HG03575 (cell line): ENCODE measurements around the gene WWOX.

ENCODE experiments used
- ATAC-seq: cut with Tn5 transposase; IDR thresholded peaks from one replicate; pipeline ENCODE4 v1.9.1; 2021; ENCODE audit not compliant: unreplicated experiment, insufficient number of reproducible peaks, low FRiP score; ENCODE audit errors: extremely low read depth

The WWOX gene

GRCh38 chr16:78996790-78997189, 897.3 kb downstream of the WWOX start:
- ATAC-seq, result no peak

- no peak for ATAC-seq
Observed at GRCh38 chr16:78998879-78999278, 899.4 kb downstream of the WWOX start.

- ATAC-seq, result no peak
Observed at GRCh38 chr16:79001156-79001967, 901.9 kb downstream of the WWOX start.

GRCh38 chr16:79003026-79003609, 903.7 kb downstream of the WWOX start:
- ATAC-seq, result no peak

GRCh38 chr16:79004309-79004708, 904.9 kb downstream of the WWOX start:
- ATAC-seq, result no peak

- no peak for ATAC-seq
Observed at GRCh38 chr16:79005096-79005495, 905.6 kb downstream of the WWOX start.

GRCh38 chr16:79006206-79006605, 906.8 kb downstream of the WWOX start:
- no peak for ATAC-seq

GRCh38 chr16:79006765-79007164, 907.3 kb downstream of the WWOX start:
- no peak for ATAC-seq

- ATAC-seq, result no peak
Observed at GRCh38 chr16:79007614-79008013, 908.2 kb downstream of the WWOX start.

- no peak for ATAC-seq
Observed at GRCh38 chr16:79008036-79008868, 908.8 kb downstream of the WWOX start.

GRCh38 chr16:79008869-79009179, 909.4 kb downstream of the WWOX start:
- ATAC-seq, result no peak

- no peak for ATAC-seq
Observed at GRCh38 chr16:79009896-79010295, 910.4 kb downstream of the WWOX start.

GRCh38 chr16:79011282-79011681, 911.8 kb downstream of the WWOX start:
- ATAC-seq, result no peak

- ATAC-seq, result no peak
Observed at GRCh38 chr16:79012671-79013434, 913.4 kb downstream of the WWOX start.

GRCh38 chr16:79013930-79014660, 914.6 kb downstream of the WWOX start:
- ATAC-seq, result no peak

GRCh38 chr16:79018650-79019429, 919.4 kb downstream of the WWOX start:
- no peak for ATAC-seq

GRCh38 chr16:79019431-79019830, 920.0 kb downstream of the WWOX start:
- ATAC-seq, result no peak
